ENCODE measurements around the gene HHAT.

The HHAT gene

DNA sequence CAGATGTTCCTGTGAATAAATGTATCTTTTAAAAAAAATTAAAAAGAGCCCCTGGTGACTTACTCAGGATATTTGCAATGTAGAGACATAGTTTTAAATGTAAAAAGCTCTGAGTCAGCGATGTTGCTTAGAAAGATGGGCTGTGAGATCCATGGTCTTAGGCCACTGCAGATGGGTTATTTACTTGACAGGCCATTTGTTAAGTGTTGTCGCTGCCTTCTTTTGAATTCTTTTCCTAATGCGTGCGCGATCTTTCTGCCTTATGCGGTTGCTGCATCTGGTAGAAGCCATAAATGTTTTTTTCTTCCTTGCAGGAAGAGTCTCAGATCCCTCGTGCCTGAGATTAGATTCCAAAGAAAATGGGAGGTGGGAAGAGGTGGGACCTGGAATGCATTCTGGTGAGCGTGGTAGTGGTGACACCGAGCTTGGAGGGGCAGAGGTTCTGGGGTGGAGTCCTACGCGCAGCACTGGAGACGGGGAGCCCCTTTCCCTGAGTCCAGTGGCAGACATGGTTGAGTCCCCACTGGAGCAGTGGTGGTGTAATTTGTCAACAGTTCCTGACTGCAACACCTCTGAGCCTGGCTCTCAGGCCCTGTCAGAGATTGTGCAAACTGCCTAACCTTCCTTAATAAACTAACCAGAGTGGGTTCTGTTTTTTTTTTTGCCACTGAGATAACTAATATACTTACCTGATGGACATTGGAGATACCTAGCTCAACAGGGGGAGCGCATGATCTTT lies 197.2 kb downstream of the HHAT start:
- CTCF ChIA-PET, result no interaction called here
- POLR2A ChIA-PET, result no interaction called here
- no peak overlapping the region for H3K4me3 ChIP-seq (ENCODE audit: low read depth, low read length)
- TF ChIP-seq, protein P1, sequence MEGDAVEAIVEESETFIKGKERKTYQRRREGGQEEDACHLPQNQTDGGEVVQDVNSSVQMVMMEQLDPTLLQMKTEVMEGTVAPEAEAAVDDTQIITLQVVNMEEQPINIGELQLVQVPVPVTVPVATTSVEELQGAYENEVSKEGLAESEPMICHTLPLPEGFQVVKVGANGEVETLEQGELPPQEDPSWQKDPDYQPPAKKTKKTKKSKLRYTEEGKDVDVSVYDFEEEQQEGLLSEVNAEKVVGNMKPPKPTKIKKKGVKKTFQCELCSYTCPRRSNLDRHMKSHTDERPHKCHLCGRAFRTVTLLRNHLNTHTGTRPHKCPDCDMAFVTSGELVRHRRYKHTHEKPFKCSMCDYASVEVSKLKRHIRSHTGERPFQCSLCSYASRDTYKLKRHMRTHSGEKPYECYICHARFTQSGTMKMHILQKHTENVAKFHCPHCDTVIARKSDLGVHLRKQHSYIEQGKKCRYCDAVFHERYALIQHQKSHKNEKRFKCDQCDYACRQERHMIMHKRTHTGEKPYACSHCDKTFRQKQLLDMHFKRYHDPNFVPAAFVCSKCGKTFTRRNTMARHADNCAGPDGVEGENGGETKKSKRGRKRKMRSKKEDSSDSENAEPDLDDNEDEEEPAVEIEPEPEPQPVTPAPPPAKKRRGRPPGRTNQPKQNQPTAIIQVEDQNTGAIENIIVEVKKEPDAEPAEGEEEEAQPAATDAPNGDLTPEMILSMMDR (IDR thresholded peaks at IDR 0.05; ENCODE audit: insufficient read depth, low read length, missing control alignments), result no peak
- no peak for DNase-seq (ENCODE audit: low read depth, low spot score)

DNA sequence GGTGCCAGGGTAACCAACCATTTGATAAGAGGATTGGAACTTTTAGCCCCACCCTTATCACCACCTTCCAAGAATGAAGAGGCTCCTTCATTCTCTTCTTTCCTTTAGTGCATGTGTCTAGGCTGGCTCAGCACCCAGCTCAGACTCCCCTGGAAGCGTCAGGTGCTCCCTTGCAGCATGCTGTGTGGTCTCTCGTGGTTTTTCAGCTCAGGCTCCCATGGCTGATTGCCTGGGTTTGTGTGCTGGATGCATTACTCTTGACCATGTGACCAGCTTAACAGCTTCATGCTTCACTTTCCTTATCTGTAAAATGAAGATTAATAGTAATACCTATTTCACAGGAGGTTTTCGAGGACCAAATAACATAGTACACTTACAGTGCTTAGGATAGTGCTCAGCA lies 198.4 kb downstream of the HHAT start:
- ChIA-PET POLR2A (no interaction called here), CTCF (no interaction called here)
- no peak for DNase-seq (ENCODE audit: low read depth, low spot score)
- TF ChIP-seq, protein P1 (IDR thresholded peaks at IDR 0.05; ENCODE audit: insufficient read depth, low read length, missing control alignments), result no peak
- H3K4me3 ChIP-seq (ENCODE audit: low read depth, low read length), result no peak overlapping the region

DNA sequence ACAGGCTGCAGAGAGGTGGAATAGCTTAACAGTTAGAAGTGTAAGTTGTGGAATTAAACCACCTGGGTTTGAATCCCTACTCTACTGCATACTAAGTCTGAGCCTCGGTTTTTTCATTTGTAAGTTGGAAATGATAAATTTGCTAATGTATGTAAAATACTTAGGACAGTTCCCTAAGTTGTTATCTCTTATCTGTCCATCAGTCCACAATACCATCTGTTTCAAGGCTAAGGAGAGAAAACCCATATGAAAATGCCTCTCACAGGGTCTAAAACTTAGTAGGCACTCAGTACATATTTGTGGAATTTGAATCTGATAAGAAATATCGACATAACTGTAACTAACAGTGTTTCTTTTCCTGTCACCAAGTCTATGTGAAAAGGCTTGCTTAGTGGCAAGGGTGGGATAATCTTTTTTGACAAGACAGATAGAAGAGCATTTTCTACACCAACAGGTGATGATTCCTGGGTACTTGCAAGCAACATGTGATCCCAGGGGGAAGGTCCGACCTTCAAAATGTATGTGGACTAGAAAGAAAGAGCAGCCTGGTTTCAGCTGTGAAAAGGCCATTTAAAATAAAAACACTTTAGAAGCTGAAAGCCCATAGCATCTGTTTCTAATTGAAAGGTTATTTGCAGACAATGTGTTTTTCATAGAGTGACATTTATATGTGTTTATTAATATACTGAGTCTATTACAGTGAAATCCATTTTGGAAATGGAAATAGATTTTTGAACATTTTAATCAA lies 202.9 kb downstream of the HHAT start:
- DNase-seq (ENCODE audit: low read depth, low spot score), result no peak
- ChIA-PET CTCF (interaction anchor here (1.0 kb wide), 1 partner anchor 171 kb away, joined by 3 read pairs; no protein-coding TSS in a partner anchor), POLR2A (no interaction called here)
- H3K4me3 ChIP-seq (ENCODE audit: low read depth, low read length), result no peak overlapping the region
- TF ChIP-seq, protein P1 (IDR thresholded peaks at IDR 0.05; ENCODE audit: insufficient read depth, low read length, missing control alignments), result no peak

DNA sequence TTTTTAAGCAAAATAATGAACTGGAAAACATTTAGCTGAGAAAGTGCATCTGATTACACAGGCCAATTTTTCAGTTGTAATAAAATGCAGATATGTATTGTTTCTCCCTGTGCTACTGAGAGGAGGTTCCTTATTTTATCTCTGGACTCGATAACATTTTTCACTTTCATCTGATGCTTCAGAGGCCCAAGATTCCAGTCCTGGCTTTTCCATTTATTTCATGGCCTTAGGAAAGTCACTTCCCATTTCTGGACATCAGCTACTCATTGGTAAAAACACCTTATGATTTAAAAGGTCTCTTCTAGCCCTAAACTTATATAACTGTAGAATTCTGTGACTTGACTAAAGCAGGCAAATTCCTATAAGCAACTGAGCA lies 203.5 kb downstream of the HHAT start:
- no peak for DNase-seq (ENCODE audit: low read depth, low spot score)
- TF ChIP-seq, protein P1 (IDR thresholded peaks at IDR 0.05; ENCODE audit: insufficient read depth, low read length, missing control alignments), result no peak
- H3K4me3 ChIP-seq (ENCODE audit: low read depth, low read length), result no peak overlapping the region
- ChIA-PET POLR2A (no interaction called here), CTCF (interaction anchor here (1.0 kb wide), 1 partner anchor 171 kb away, joined by 3 read pairs; no protein-coding TSS in a partner anchor)

DNA sequence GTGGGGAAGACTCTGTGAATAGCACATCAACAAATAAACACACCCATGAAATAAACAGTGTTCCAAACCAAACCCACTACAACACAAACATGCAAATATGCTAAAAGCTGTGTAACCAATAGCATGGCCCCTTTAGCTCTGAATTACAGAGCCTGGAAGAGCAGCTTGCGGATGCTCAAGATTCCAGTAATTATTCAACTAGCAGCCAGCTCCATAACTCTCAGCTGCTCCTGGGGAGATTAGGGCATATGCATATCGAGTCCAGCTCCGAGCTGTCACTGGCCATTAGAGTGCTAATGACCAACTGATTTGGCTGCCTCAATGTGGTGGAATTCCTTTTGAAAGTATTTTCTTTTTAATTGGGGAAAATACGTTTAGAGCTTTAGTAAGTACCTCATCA lies 207.1 kb downstream of the HHAT start:
- ChIA-PET POLR2A (no interaction called here), CTCF (interaction anchor here (0.6 to 1.3 kb wide), 3 partner anchors 30 to 49 kb away, joined by 3 read pairs; no protein-coding TSS in a partner anchor)
- no peak overlapping the region for H3K4me3 ChIP-seq (ENCODE audit: low read depth, low read length)
- TF ChIP-seq, protein P1 (IDR thresholded peaks at IDR 0.05; ENCODE audit: insufficient read depth, low read length, missing control alignments), result no peak
- no peak for DNase-seq (ENCODE audit: low read depth, low spot score)

DNA sequence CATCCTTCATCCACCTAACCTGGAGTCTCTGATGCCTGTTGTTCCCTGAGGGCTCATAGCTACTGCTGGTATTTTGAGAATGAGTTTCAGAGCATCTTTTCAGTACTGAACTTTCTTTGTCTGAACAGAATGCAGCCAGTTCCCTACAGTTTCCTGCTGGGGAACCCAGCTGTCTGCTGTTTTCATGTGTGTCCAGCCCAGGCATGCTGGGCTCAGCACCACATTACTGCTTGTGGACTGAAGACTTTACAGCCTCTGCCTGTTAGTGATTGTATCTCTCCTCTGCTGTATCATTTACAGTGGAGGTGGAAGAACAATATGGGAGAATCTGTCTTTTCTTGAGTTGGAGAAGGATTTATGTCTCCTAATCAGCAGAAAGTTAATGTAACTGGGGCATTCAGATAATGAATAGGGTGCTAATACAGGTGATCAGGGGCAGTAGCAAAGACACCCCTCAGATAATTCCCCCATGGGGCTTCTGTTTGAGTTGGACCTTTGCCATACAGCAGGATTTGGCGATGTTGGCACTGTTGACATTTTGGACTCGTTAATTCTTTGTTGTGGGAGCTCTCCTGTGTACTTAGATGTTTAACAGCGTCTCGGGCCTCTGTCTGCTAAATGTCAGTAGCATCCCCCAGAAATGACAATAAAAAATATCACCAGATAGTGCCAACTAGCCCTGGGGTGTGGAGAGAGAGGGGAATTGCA lies 207.7 kb downstream of the HHAT start:
- POLR2A ChIA-PET, result no interaction called here
- CTCF ChIA-PET, result interaction anchor here (0.6 to 1.3 kb wide), 3 partner anchors 31 to 48 kb away, joined by 3 read pairs; no protein-coding TSS in a partner anchor
- no peak overlapping the region for H3K4me3 ChIP-seq (ENCODE audit: low read depth, low read length)
- DNase-seq (ENCODE audit: low read depth, low spot score), result no peak
- TF ChIP-seq, protein P1 (IDR thresholded peaks at IDR 0.05; ENCODE audit: insufficient read depth, low read length, missing control alignments), result no peak

Measured in AG04449 (cell line).